OCI-LY7 (cell line): Measurements from ENCODE around the gene PDZD7. TPM values are rescaled to one million over a fixed set of nuclear protein-coding genes. Genes with fewer than 3 reads are reported as not detected.

Experiments used
- BruUV-seq: library from RNA; stranded (reverse); fragments of 400-500 nt; replicated peaks from 2 replicates; lab custom pipeline; 2021; lab: Mats Ljungman, UMichigan
- CTCF ChIA-PET: fragments of 300-600 bp; sonication (Branson Sonifier 250); formaldehyde crosslinking; loops from one replicate; lab custom pipeline; 2022; ENCODE audit warnings: antibody characterized with exemption; ENCODE audit not compliant: unreplicated experiment; lab: Charles Lee
- POLR2A ChIA-PET: fragments of 300-600 bp; sonication (Branson Sonifier 250); formaldehyde crosslinking; loops from one replicate; lab custom pipeline; 2022; ENCODE audit warnings: antibody characterized with exemption; lab: Charles Lee
- DNase-seq: peaks from one replicate; pipeline ENCODE4 v3.0.0-alpha.2; 2015; ENCODE audit warnings: low spot score
- H2AFZ ChIP-seq: fragments of 200-600 bp; sonication (generic), shearing (Covaris generic); 2 replicates; pipeline ENCODE4 v1.6.1; 2014; ENCODE audit warnings: mild to moderate bottlenecking, antibody characterized with exemption, low read length, moderate library complexity
- H3K27ac ChIP-seq: fragments of 200-600 bp; sonication (generic); 2 replicates; pipeline ENCODE4 v1.5.1; 2014; ENCODE audit warnings: mixed run types, low read depth, mild to moderate bottlenecking, moderate library complexity, low read length, inconsistent platforms; ENCODE audit not compliant: poor library complexity, severe bottlenecking
- H3K36me3 ChIP-seq: fragments of 200-600 bp; sonication (generic); 2 replicates; pipeline ENCODE4 v1.6.1; 2014; ENCODE audit warnings: mild to moderate bottlenecking, antibody characterized with exemption, low read length, moderate library complexity, mixed read lengths; ENCODE audit not compliant: insufficient read depth
- H3K4me1 ChIP-seq: fragments of 200-600 bp; sonication (generic); 2 replicates; pipeline ENCODE4 v1.5.1; 2014; ENCODE audit warnings: mild to moderate bottlenecking, low read length; ENCODE audit not compliant: insufficient read depth, poor library complexity, severe bottlenecking
- H3K4me2 ChIP-seq: fragments of 200-600 bp; sonication (generic); 2 replicates; pipeline ENCODE4 v1.6.1; 2014; ENCODE audit warnings: mild to moderate bottlenecking, low read length
- H3K4me3 ChIP-seq: fragments of 200-600 bp; sonication (generic); 2 replicates; pipeline ENCODE4 v1.5.1; 2014; ENCODE audit warnings: mild to moderate bottlenecking, low read depth, low read length; ENCODE audit not compliant: poor library complexity, severe bottlenecking
- H3K79me2 ChIP-seq: fragments of 200-600 bp; sonication (generic); 2 replicates; pipeline ENCODE4 v1.6.1; 2016; ENCODE audit warnings: low read depth, mild to moderate bottlenecking, low read length, moderate library complexity, mixed read lengths; ENCODE audit not compliant: insufficient read depth
- H3K9me2 ChIP-seq: fragments of 200-600 bp; sonication (generic); 2 replicates; pipeline ENCODE4 v1.6.1; 2016; ENCODE audit warnings: mild to moderate bottlenecking, low read length, mixed read lengths; ENCODE audit not compliant: insufficient read depth
- H3K9me3 ChIP-seq: fragments of 200-600 bp; sonication (generic); 2 replicates; pipeline ENCODE4 v1.6.1; 2014; ENCODE audit warnings: mild to moderate bottlenecking, mixed run types, low read length, mixed read lengths
- H4K20me1 ChIP-seq: fragments of 200-600 bp; sonication (generic); 2 replicates; pipeline ENCODE4 v1.6.1; 2014; ENCODE audit warnings: mild to moderate bottlenecking, antibody characterized with exemption, low read length, moderate library complexity, mixed read lengths; ENCODE audit not compliant: insufficient read depth
- EZH2phosphoT487 ChIP-seq: fragments of 200-600 bp; sonication (generic); IDR thresholded peaks from 2 replicates; pipeline ENCODE4 v1.6.1; 2018; ENCODE audit warnings: low read depth, borderline replicate concordance, mild to moderate bottlenecking, mixed run types, antibody characterized with exemption, low read length, moderate library complexity, mixed read lengths
- intact Hi-C: fragments of 100-400 bp; cut with micrococcal nuclease; formaldehyde crosslinking; loops from one replicate; pipeline ENCODE4 v1.10.0; 2022; ENCODE audit not compliant: unreplicated experiment
- total RNA-seq, 2 experiments: library from RNA; depleted of rRNA in 1 of 2; stranded (reverse); fragments of >200 nt in 1 of 2; shearing (Covaris generic) in 1 of 2; gene quantifications; 2 replicates each; pipeline ENCODE4 v1.2.3, GENCODE V29; 2014 to 2022
- TF ChIP-seq, protein P1 (sequence below): fragments of 200-600 bp; sonication (generic); conservative IDR thresholded peaks from 2 replicates; pipeline ENCODE4 v1.5.1; 2014; ENCODE audit warnings: mild to moderate bottlenecking, antibody characterized with exemption, low read length, moderate library complexity, mixed read lengths

PDZD7 gene
- total RNA-seq, 2 experiments from 2014 or later, result 1.6 to 2.1 TPM

DNA sequence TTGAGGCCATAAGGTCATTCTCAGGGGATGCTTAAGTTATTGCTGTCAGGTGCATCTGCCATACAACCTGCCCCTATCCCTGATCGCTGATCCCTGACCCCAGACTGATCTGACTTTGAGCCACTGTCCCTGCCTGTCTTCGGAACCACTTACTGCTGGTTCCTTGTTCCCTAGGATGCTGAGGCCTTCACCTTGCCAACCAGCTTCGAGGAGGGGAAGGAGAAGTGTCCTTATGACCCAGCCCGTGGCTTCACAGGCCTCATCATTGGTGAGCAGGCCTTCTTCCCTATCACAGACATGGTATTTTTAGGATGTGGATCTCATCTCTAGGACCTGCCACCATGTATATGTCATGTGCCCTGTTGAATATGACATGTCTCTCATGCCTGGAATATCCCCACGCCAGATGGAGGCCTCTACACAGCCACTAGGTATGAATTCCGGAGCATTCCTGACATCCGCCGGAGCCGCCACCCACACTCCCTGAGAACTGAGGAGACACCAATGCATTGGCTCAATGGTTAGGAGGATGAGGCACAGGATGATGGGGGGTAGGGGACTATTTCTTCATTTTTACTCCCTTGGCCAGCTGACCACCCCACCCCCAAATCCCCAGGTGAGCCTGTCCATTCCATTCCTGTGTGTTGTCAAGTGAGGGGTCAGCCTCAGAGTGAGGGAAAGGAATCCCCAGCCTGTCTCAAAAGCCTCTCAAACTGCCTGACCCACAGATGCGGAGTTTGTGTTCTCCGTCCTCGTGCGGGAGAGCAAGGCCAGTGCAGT is 52.6 kb downstream of the PDZD7 start:
- no peaks in the 10 kb centered on the region; the same call in 1 of the 2 replicates for H3K36me3 ChIP-seq
- no peak for TF ChIP-seq EZH2phosphoT487
- TF ChIP-seq, protein P1, sequence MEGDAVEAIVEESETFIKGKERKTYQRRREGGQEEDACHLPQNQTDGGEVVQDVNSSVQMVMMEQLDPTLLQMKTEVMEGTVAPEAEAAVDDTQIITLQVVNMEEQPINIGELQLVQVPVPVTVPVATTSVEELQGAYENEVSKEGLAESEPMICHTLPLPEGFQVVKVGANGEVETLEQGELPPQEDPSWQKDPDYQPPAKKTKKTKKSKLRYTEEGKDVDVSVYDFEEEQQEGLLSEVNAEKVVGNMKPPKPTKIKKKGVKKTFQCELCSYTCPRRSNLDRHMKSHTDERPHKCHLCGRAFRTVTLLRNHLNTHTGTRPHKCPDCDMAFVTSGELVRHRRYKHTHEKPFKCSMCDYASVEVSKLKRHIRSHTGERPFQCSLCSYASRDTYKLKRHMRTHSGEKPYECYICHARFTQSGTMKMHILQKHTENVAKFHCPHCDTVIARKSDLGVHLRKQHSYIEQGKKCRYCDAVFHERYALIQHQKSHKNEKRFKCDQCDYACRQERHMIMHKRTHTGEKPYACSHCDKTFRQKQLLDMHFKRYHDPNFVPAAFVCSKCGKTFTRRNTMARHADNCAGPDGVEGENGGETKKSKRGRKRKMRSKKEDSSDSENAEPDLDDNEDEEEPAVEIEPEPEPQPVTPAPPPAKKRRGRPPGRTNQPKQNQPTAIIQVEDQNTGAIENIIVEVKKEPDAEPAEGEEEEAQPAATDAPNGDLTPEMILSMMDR, result no peak
- H3K27ac ChIP-seq, result no peak overlapping the region
- no peaks in the 10 kb centered on the region for H3K79me2 ChIP-seq
- no peaks in the 10 kb centered on the region for H4K20me1 ChIP-seq
- intact Hi-C loops, result no loop called here
- H3K4me1 ChIP-seq, result no peaks in the 10 kb centered on the region
- no TSS peak for BruUV-seq
- H3K9me3 ChIP-seq, result no peaks in the 10 kb centered on the region
- H3K4me2 ChIP-seq, result no peak overlapping the region
- ChIA-PET CTCF (no interaction called here), POLR2A (no interaction called here)
- DNase-seq, result no peak
- H3K9me2 ChIP-seq, result no peaks in the 10 kb centered on the region
- no peak overlapping the region for H3K4me3 ChIP-seq
- no peak overlapping the region for H2AFZ ChIP-seq

DNA sequence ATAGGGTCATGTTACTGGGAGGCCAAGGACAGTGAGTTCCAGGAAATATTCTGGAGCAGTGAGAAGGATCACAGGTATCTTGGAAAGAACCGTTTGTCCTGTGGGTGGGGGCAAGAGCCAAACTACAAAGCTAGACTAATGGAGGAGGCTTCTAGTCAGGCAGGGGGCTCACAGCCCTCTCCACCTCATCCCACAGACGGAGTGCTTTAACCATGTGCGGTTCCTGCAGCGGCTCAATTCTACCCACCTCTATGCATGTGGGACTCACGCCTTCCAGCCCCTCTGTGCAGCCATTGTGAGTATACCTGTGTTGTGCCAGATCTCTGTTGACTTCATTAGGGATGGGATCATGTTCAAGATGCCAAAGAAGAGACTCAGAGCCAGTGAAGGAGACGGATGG is 53.5 kb downstream of the PDZD7 start:
- H3K9me2 ChIP-seq, result no peaks in the 10 kb centered on the region
- intact Hi-C loops, result no loop called here

More for the DNA sequence above, 53.5 kb downstream of the PDZD7 start:
- TF ChIP-seq, protein P1, result no peak
- no peak for TF ChIP-seq EZH2phosphoT487
- no peak for DNase-seq
- Histone ChIP-seq H3K27ac (no peak overlapping the region), H3K4me2 (no peak overlapping the region), H3K4me3 (no peak overlapping the region), H3K79me2 (no peaks in the 10 kb centered on the region), H3K4me1 (no peaks in the 10 kb centered on the region), H2AFZ (no peak overlapping the region), H4K20me1 (no peaks in the 10 kb centered on the region), H3K9me3 (no peaks in the 10 kb centered on the region), H3K36me3 (no peaks in the 10 kb centered on the region; the same call in 1 of the 2 replicates)
- CTCF ChIA-PET, result no interaction called here
- no TSS peak for BruUV-seq
- POLR2A ChIA-PET, result no interaction called here
